ENCODE results near the gene NUP160.
A peak's percentile ranks its signal among the peaks of the same experiment; 100 is the strongest.
"Not testable (repeated sequence)": the region's sequence is repeated elsewhere in the genome, so short reads cannot be mapped to it uniquely, and the experiment has no call there.

The NUP160 gene

DNA sequence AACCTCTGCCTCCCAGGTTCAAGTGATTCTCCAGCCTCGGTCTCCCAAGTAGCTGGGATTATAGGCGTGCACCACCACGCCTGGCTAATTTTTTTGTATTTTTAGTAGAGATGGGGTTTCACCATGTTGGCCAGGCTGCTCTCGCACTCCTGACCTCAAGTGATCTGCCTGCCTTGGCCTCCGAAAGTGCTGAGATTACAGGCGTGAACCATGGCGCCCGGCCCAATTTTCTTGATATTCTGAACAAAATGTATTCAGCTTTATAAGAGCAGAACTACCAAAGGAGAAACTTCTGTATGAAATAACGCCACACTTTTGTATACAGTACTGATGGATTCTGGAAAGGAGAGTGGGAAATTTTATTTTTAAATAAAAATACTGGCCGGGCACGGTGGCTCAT is 88.9 kb downstream of the NUP160 start:
- in situ Hi-C loops (cut with MboI; ENCODE audit: low sequenced_read_pairs); H3K4me1 ChIP-seq; H3K27me3 ChIP-seq (ENCODE audit: low read depth); DNase-seq (ENCODE audit: low spot score in 2 of 2); H3K4me3 ChIP-seq; H3K9me3 ChIP-seq: not testable (repeated sequence)
- H3K36me3 ChIP-seq (replicated peaks), result peaks cover 88% of the 10 kb centered on the region

DNA sequence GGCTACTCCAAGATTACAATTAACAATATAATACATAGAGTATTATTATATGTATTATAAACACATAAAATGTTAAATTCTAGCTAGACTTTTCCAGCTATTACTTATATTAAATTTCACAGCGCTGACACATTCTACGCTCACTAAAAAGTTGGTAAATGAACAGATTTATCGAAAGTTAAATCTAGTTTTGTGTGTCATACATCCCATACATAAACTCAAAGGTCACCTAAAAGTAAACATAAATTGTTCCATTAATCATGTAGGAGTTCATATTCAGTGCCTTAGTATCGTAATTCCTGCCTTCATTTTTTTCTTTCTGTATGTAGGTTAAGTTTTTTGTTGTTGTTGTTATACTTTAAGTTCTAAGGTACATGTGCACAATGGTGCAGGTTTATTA is 91.9 kb downstream of the NUP160 start:
- Histone ChIP-seq H3K9me3 (no peaks in the 10 kb centered on the region), H3K27me3 (ENCODE audit: low read depth) (no peaks in the 10 kb centered on the region), H3K36me3 (replicated peaks) (peaks cover 88% of the 10 kb centered on the region), H3K4me3 (no peak overlapping the region), H3K4me1 (no peaks in the 10 kb centered on the region)
- DNase-seq (ENCODE audit: low spot score in 2 of 2), result no peak
- in situ Hi-C loops (cut with MboI; ENCODE audit: low sequenced_read_pairs), result no loop called here

DNA sequence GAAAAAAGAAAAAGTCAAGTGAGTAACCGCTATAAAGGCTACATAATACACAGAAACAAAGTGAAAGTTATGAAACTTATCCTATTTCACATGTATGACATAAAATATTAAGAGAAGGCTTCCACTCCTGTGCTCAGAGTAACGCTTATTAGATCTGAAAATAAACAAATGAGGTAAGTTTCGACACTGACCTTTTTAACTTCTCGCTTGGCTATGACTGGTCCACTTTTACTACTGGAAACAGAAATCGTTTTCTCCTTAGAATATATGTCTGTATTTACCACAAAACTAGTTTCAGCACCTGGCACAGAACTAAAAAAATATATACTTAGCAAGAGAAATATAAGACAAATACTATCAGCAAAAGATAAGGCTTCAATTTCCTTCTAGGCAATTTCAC is 97.4 kb downstream of the NUP160 start:
- Histone ChIP-seq H3K4me1 (no peaks in the 10 kb centered on the region), H3K4me3 (no peak overlapping the region), H3K9me3 (no peaks in the 10 kb centered on the region), H3K27me3 (ENCODE audit: low read depth) (no peaks in the 10 kb centered on the region), H3K36me3 (replicated peaks) (peaks cover 93% of the 10 kb centered on the region)
- DNase-seq (ENCODE audit: low spot score in 2 of 2), result no peak
- in situ Hi-C loops (cut with MboI; ENCODE audit: low sequenced_read_pairs), result no loop called here

DNA sequence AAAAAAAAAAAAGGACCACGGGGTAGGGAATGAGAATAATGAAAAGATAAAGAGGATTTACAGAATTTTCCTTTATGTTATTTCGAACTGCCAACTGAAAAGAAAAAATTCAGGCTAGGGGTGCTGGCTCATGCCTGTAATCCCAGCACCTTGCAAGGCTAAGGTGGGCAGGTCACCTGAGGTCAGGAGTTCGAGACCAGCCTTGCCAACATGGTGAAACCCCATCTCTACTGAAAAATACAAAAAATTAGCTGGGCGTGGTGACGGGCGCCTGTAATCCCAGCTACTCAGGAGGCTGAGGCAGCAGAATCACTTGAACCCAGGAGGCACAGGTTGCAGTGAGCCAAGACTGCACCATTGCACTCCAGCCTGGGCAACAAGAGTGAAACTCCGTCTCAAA is 105.7 kb downstream of the NUP160 start:
- not testable (repeated sequence) for H3K27me3 ChIP-seq (ENCODE audit: low read depth); H3K4me3 ChIP-seq; H3K4me1 ChIP-seq; DNase-seq (ENCODE audit: low spot score in 2 of 2); H3K9me3 ChIP-seq
- peaks cover 94% of the 10 kb centered on the region for H3K36me3 ChIP-seq (replicated peaks)
- in situ Hi-C loops (cut with MboI; ENCODE audit: low sequenced_read_pairs), result loop anchor here (25.0 kb wide), 1 partner anchor 980 kb away; no protein-coding TSS in a partner anchor

DNA sequence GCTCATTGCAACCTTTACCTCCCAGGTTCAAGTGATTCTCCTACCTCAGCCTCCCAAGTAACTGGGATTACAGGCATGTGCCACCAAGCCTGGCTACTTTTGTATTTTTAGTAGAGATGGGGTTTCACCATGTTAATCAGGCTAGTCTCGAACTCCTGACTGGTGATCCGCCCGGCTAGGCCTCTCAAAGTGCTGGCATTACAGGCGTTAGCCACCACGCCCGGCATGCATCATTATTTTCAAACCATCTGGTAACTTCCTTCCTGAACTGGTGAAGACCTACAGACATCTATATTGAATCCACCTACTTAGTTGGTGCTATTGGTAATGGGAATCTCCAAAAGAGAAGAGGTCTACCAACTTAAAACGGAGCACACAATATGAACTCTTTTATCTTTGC is 110.3 kb downstream of the NUP160 start:
- not testable (repeated sequence) for DNase-seq (ENCODE audit: low spot score in 2 of 2); H3K4me1 ChIP-seq; H3K9me3 ChIP-seq; H3K27me3 ChIP-seq (ENCODE audit: low read depth); H3K4me3 ChIP-seq
- in situ Hi-C loops (cut with MboI; ENCODE audit: low sequenced_read_pairs), result loop anchor here (25.0 kb wide), 1 partner anchor 976 kb away; no protein-coding TSS in a partner anchor
- H3K36me3 ChIP-seq (replicated peaks), result peaks cover 94% of the 10 kb centered on the region

- in situ Hi-C loops (cut with MboI; ENCODE audit: low sequenced_read_pairs), result loop anchor here (25.0 kb wide), 1 partner anchor 970 kb away; no protein-coding TSS in a partner anchor
- Histone ChIP-seq H3K9me3 (no peaks in the 10 kb centered on the region), H3K4me1 (peaks cover 2% of the 10 kb centered on the region; the same call in 1 of the 2 replicates), H3K36me3 (replicated peaks) (peaks cover 100% of the 10 kb centered on the region), H3K4me3 (no peak overlapping the region), H3K27me3 (ENCODE audit: low read depth) (no peaks in the 10 kb centered on the region)
- DNase-seq (ENCODE audit: low spot score in 2 of 2), result no peak
These were observed 115.9 kb downstream of the NUP160 start for GRCh38 chr11:47732271-47732670.

DNA sequence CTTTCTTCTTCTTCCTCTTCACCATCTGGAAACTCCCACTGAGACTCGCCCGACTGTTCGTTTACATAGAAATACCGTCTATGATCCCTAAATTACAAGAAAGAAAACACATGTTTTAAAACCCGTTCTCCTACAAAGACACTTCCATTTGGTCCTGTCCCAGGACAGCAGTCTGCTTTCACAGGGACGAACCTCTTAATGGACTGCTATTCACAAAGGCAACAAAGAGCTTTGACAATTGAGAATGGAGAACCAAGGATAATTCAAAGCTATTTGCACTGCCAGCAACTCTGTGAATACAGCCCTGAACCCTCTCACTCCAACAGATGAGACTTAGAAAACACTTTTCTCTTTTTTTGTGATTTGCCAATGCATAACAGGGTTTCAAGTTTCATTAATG is 116.7 kb downstream of the NUP160 start:
- Histone ChIP-seq H3K4me1 (peaks cover 2% of the 10 kb centered on the region; the same call in 1 of the 2 replicates), H3K27me3 (ENCODE audit: low read depth) (no peaks in the 10 kb centered on the region), H3K9me3 (no peaks in the 10 kb centered on the region), H3K4me3 (no peak overlapping the region), H3K36me3 (replicated peaks) (peaks cover 98% of the 10 kb centered on the region)
- in situ Hi-C loops (cut with MboI; ENCODE audit: low sequenced_read_pairs), result loop anchor here (25.0 kb wide), 1 partner anchor 969 kb away; no protein-coding TSS in a partner anchor
- peak; percentile 54 to 77 for DNase-seq (ENCODE audit: low spot score in 2 of 2)

Measured in HAP-1 (cell line).